Hepatocyte (in vitro differentiated cells): Measurements from ENCODE around the gene RRP7A. TPM values are rescaled to one million over a fixed set of nuclear protein-coding genes. Genes with fewer than 3 reads are reported as not detected.
"Not testable (repeated sequence)": the region's sequence is repeated elsewhere in the genome, so short reads cannot be mapped to it uniquely, and the experiment has no call there.

Experiments
- DNase-seq: peaks from one replicate; pipeline ENCODE4 v3.0.0-alpha.2; 2016; ENCODE audit warnings: low spot score
- H2AFZ ChIP-seq: fragments of 200-600 bp; sonication (generic); 2 replicates; pipeline ENCODE4 v1.6.0; 2016; ENCODE audit warnings: antibody characterized with exemption, mild to moderate bottlenecking
- H3K27ac ChIP-seq: fragments of 200-600 bp; sonication (generic); 2 replicates; pipeline ENCODE4 v1.5.1; 2016; ENCODE audit warnings: mild to moderate bottlenecking
- H3K27me3 ChIP-seq: fragments of 200-600 bp; sonication (generic); 2 replicates; pipeline ENCODE4 v1.6.1; 2016
- H3K36me3 ChIP-seq: fragments of 200-600 bp; sonication (generic); replicated peaks from 2 replicates; pipeline ENCODE4 v1.5.1; 2016; ENCODE audit warnings: low read depth; ENCODE audit not compliant: insufficient read depth
- H3K4me1 ChIP-seq: fragments of 200-600 bp; sonication (generic); 2 replicates; pipeline ENCODE4 v1.5.1; 2016; ENCODE audit warnings: mild to moderate bottlenecking, moderate library complexity; ENCODE audit not compliant: insufficient read depth
- H3K4me2 ChIP-seq: fragments of 200-600 bp; sonication (generic); 2 replicates; pipeline ENCODE4 v1.6.0; 2016
- H3K4me3 ChIP-seq: fragments of 200-600 bp; sonication (generic); 2 replicates; pipeline ENCODE4 v1.5.1; 2016; ENCODE audit warnings: mild to moderate bottlenecking
- H3K79me2 ChIP-seq: fragments of 200-600 bp; sonication (generic); 2 replicates; pipeline ENCODE4 v1.6.0; 2017; ENCODE audit warnings: mild to moderate bottlenecking
- H3K9me2 ChIP-seq: fragments of 200-600 bp; sonication (generic); replicated peaks from 2 replicates; pipeline ENCODE4 v1.6.0; 2017; ENCODE audit warnings: mild to moderate bottlenecking; ENCODE audit not compliant: insufficient read depth
- H3K9me3 ChIP-seq: fragments of 200-600 bp; sonication (generic); 2 replicates; pipeline ENCODE4 v1.5.1; 2016; ENCODE audit warnings: low read depth, mild to moderate bottlenecking
- H4K20me1 ChIP-seq: fragments of 200-600 bp; sonication (generic); 2 replicates; pipeline ENCODE4 v1.6.0; 2016; ENCODE audit warnings: mild to moderate bottlenecking; ENCODE audit not compliant: insufficient read depth, poor library complexity, severe bottlenecking
- CTCF ChIP-seq: fragments of 200-600 bp; sonication (generic); IDR thresholded peaks from 2 replicates; pipeline ENCODE4 v1.5.1; 2016; ENCODE audit warnings: antibody characterized with exemption, mild to moderate bottlenecking; ENCODE audit not compliant: poor library complexity
- EZH2 ChIP-seq: fragments of 200-600 bp; sonication (generic); IDR thresholded peaks from 2 replicates; pipeline ENCODE4 v1.6.1; 2016; ENCODE audit warnings: antibody characterized with exemption, mild to moderate bottlenecking, borderline replicate concordance
- EZH2phosphoT487 ChIP-seq: fragments of 200-600 bp; sonication (generic); IDR thresholded peaks from one replicate; pipeline ENCODE4 v1.6.1; 2018; ENCODE audit warnings: antibody characterized with exemption, mild to moderate bottlenecking, low read depth, moderate library complexity; ENCODE audit not compliant: unreplicated experiment, severe bottlenecking
- WGBS: methylation state at CpG from one replicate; pipeline ENCODE4 v1.1.6; 2016; ENCODE audit warnings: low lambda C conversion rate; ENCODE audit errors: missing lambda C conversion rate; 5-methylcytosine and 5-hydroxymethylcytosine counted together
- polyA plus RNA-seq: library from polyadenylated mRNA; unstranded; fragments of >200 nt; fragmentation: Nextera tagmentation; extraction: Ambion mirVana; gene quantifications from 2 replicates; pipeline ENCODE4 v1.2.1, GENCODE V29; 2016
- total RNA-seq: library from RNA; depleted of rRNA; stranded (reverse); fragments of >200 nt; gene quantifications from 2 replicates; pipeline ENCODE4 v1.2.3, GENCODE V29; 2014

The RRP7A gene
- total and polyA plus RNA-seq, 2 experiments from 2014 or later: 27.6 to 51.6 TPM

GRCh38 chr22:42548597-42549330 lies 29.2 kb upstream of the RRP7A start:
- no peak overlapping the region for H2AFZ ChIP-seq
- WGBS: 72% methylated on average over 19 of the region's 19 CpGs
- H3K36me3 ChIP-seq: no peaks in the 10 kb centered on the region
- no peak for TF ChIP-seq EZH2
- TF ChIP-seq EZH2phosphoT487: no peak
- no peak for TF ChIP-seq CTCF
- no peak overlapping the region for H3K27ac ChIP-seq
- H3K4me1 ChIP-seq: no peaks in the 10 kb centered on the region
- H3K27me3 ChIP-seq: no peaks in the 10 kb centered on the region
- H3K9me3 ChIP-seq: no peaks in the 10 kb centered on the region
- DNase-seq: no peak
- no peak overlapping the region for H3K4me2 ChIP-seq
- H3K4me3 ChIP-seq: no peak overlapping the region
- no peaks in the 10 kb centered on the region for H3K79me2 ChIP-seq
- no peaks in the 10 kb centered on the region for H4K20me1 ChIP-seq
- H3K9me2 ChIP-seq: no peaks in the 10 kb centered on the region

GRCh38 chr22:42548126-42548525 lies 28.5 kb upstream of the RRP7A start:
- not testable (repeated sequence) for H3K27ac ChIP-seq

GRCh38 chr22:42547562-42547961 lies 28.0 kb upstream of the RRP7A start:
- WGBS: 48% methylated on average over 9 of the region's 9 CpGs
- DNase-seq: no peak
- no peaks in the 10 kb centered on the region for H3K27me3 ChIP-seq

More at GRCh38 chr22:42548126-42548525, 28.5 kb upstream of the RRP7A start:
- not testable (repeated sequence) for H3K36me3 ChIP-seq, H3K4me1 ChIP-seq, H3K79me2 ChIP-seq, H3K4me3 ChIP-seq, DNase-seq, H3K9me3 ChIP-seq, H3K27me3 ChIP-seq, H3K9me2 ChIP-seq, H2AFZ ChIP-seq, H4K20me1 ChIP-seq, H3K4me2 ChIP-seq
- WGBS: 30% methylated on average over 6 of the region's 6 CpGs

More at GRCh38 chr22:42547562-42547961, 28.0 kb upstream of the RRP7A start:
- Histone ChIP-seq H3K9me3 (no peaks in the 10 kb centered on the region), H3K4me2 (no peak overlapping the region), H3K27ac (no peak overlapping the region), H3K79me2 (no peaks in the 10 kb centered on the region), H4K20me1 (no peaks in the 10 kb centered on the region), H3K4me3 (no peak overlapping the region), H3K9me2 (no peaks in the 10 kb centered on the region), H2AFZ (no peak overlapping the region), H3K4me1 (no peaks in the 10 kb centered on the region), H3K36me3 (no peaks in the 10 kb centered on the region)
- TF ChIP-seq CTCF: no peak
- no peak for TF ChIP-seq EZH2phosphoT487
